ENCODE measurements around the gene GFRA4.

GRCh38 chr20:3693376-3693775, 30.2 kb upstream of the GFRA4 start:
- TF ChIP-seq CTCF (IDR thresholded peaks at IDR 0.05; ENCODE audit: extremely low read depth in 1 of 2, insufficient read depth in 1 of 2, low read depth in 1 of 2, low read length in 2 of 2): no peak
- no peak for TF ChIP-seq POLR2A (IDR thresholded peaks at IDR 0.05; ENCODE audit: low read depth, low read length)

All from endothelial cell of umbilical vein (primary cell).